H4 (cell line): Measurements from ENCODE around the gene CEP250. TPM values are rescaled to one million over a fixed set of nuclear protein-coding genes. Genes with fewer than 3 reads are reported as not detected.
"Not testable (repeated sequence)": the region's sequence is repeated elsewhere in the genome, so short reads cannot be mapped to it uniquely, and the experiment has no call there.

Experiments used
- DNase-seq: peaks from one replicate; pipeline ENCODE4 v3.0.0-alpha.2; 2015; ENCODE audit warnings: low spot score
- total RNA-seq: library from RNA; depleted of rRNA; stranded (reverse); fragments of >200 nt; shearing (Covaris generic); gene quantifications from 2 replicates; pipeline ENCODE4 v1.2.3, GENCODE V29; 2014

CEP250 gene
- total RNA-seq, 1 experiment from 2014 or later: 11.5 TPM

- no peak for DNase-seq
These were observed 70.2 kb downstream of the CEP250 start for GRCh38 chr20:35525639-35526038.

GRCh38 chr20:35527122-35527769 is 71.8 kb downstream of the CEP250 start:
- no peak for DNase-seq

- DNase-seq: no peak
These were observed 74.2 kb downstream of the CEP250 start, which contains the start of gene C20orf173 for GRCh38 chr20:35529552-35529951. Gene C20orf173, minus strand, starts transcription at chr20:35529652. Its CDS starts 279 bp downstream, at chr20:35529373.

- DNase-seq: no peak
These were observed 84.4 kb downstream of the CEP250 start for GRCh38 chr20:35539756-35540212.

- DNase-seq: no peak
These were observed 85.9 kb downstream of the CEP250 start for GRCh38 chr20:35541118-35541782.

- DNase-seq: peak; percentile 93
These were observed 86.6 kb downstream of the CEP250 start, which contains the start of gene ERGIC3 for GRCh38 chr20:35541783-35542662. Gene ERGIC3, plus strand, starts transcription at chr20:35542078. Its CDS starts 20 bp downstream, at chr20:35542098.

- DNase-seq: no peak
These were observed 87.6 kb downstream of the CEP250 start for GRCh38 chr20:35542990-35543389.

GRCh38 chr20:35544436-35544835 is 89.0 kb downstream of the CEP250 start:
- DNase-seq: no peak

GRCh38 chr20:35544941-35545340 is 89.5 kb downstream of the CEP250 start:
- DNase-seq: peak; percentile 50

GRCh38 chr20:35546127-35546526 is 90.7 kb downstream of the CEP250 start:
- no peak for DNase-seq

- DNase-seq: no peak
These were observed 91.9 kb downstream of the CEP250 start for GRCh38 chr20:35547329-35547728.

- no peak for DNase-seq
These were observed 96.1 kb downstream of the CEP250 start for GRCh38 chr20:35551503-35551902.

- DNase-seq: no peak
These were observed 97.5 kb downstream of the CEP250 start for GRCh38 chr20:35552914-35553313.

- DNase-seq: not testable (repeated sequence)
These were observed 100.1 kb downstream of the CEP250 start for GRCh38 chr20:35555461-35555860.

GRCh38 chr20:35555951-35556645 is 100.7 kb downstream of the CEP250 start:
- DNase-seq: no peak

- DNase-seq: no peak
These were observed 101.5 kb downstream of the CEP250 start for GRCh38 chr20:35556871-35557270.

GRCh38 chr20:35558451-35558850 is 103.1 kb downstream of the CEP250 start:
- no peak for DNase-seq

GRCh38 chr20:35559042-35559693 is 103.8 kb downstream of the CEP250 start:
- no peak for DNase-seq

- no peak for DNase-seq
These were observed 104.7 kb downstream of the CEP250 start for GRCh38 chr20:35560105-35560511.

- DNase-seq: no peak
These were observed 105.1 kb downstream of the CEP250 start for GRCh38 chr20:35560541-35560940.

- peak; percentile 27 for DNase-seq
These were observed 105.9 kb downstream of the CEP250 start for GRCh38 chr20:35561268-35561667.
